Central memory CD4-positive, alpha-beta T cell (primary cell): Measurements from ENCODE around the gene SORBS1.

Experiments used
- DNase-seq: peaks from one replicate; pipeline ENCODE4 v3.0.0; 2022
- total RNA-seq, 3 experiments: gene quantifications; one replicate each; lab custom pipeline; 2026; lab: John Stamatoyannopoulos, UW

The SORBS1 gene
- 0.95 to 1.5 (median 1.4) reads per million in 3 experiments for total RNA-seq

DNA sequence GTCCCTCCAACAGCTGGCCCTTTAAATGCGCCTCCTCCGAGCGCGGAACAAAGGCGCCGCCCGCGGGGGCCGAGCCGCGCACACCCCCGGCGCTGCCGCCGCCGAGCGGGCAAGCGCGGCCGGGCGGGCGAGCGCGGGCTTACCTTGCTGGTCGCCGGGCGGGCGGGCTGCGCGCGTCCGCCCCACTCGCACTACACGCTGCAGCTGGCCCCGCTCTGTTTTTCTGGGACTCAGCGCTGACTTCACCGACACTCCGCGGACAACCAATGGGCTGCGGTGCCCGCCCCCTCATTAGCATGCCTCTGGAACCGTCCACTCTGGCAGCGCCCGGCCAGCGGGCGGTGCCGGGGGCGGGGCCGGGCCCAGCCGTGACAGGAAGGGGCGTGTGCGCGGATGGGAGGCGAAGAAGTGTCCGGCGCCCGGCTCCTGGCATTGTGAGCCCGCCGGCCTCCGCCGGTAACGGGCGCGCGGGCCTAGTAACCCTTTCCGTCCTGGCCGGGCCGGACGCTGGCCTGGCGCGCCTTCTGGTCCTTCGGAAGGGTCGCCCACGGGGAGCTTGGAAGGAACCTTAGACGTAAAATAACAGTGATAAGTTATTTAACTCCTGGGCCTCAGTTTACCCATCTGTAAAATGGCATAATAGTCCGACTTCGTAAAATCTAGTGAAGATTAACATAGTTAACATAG, at the start of gene SORBS1:
SORBS1 (minus strand) TSS at position 195 of the 687 bp plus-strand sequence. CDS start 120,236 bp downstream, outside the sequence.
- DNase-seq, result peak; percentile 87

DNA sequence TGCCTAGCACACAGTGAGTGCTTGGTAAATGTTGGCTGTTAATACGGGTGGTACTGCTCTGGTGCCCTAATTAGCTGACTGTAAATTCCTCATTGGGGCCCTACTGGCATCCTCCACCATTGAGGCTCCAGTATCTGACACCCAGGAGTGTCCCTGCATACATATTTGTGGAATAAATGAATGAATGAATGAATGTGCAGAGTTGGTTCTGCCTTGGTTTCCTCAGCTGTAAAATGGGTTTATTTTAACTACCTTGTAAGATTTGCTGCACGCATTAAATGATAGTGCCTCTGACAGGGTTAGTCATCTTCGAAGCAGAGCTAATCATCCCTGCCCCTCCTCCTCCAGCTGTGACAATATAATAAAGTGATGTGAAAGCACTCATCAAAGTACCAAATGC, 49.6 kb upstream of the SORBS1 start:
- DNase-seq, result no peak

DNA sequence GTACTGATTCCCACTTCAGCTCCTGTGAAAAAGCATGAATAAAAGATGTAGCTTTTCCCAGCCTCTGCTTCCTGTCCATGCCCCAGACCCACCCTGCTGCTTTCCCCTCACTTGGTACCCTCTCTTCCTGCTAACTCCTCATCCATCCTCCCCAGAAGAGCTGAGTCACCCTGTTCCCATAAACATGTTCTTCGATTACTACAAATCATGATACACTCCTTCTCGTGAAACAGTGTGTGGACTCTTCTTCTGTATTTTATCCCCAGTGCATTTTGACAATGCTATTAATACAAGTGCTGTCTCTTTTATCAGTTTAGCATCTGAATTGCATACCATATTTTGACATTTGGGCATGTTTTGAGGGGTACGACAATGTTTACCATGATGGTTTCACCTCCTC, 45.8 kb upstream of the SORBS1 start:
- no peak for DNase-seq

DNA sequence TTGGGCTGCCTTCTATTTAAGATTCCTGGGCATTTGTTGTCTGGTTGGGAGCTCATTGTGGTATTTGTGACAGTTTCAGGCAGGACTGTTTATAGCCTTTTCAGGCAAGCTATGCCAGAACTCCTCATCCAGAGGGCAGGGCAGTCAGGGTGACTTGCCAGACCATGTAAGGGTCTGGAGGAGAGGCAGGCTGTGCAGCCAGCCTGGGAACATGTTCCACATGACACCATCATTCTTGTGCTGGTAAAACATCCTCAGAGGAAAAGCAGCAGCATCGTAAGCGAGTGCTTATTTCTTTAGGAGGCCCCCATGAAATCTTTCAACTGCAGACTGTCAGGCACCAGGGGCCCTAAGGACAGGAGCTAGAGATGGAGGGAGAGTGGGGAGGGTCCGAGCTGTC, 44.0 kb upstream of the SORBS1 start:
- DNase-seq, result no peak

DNA sequence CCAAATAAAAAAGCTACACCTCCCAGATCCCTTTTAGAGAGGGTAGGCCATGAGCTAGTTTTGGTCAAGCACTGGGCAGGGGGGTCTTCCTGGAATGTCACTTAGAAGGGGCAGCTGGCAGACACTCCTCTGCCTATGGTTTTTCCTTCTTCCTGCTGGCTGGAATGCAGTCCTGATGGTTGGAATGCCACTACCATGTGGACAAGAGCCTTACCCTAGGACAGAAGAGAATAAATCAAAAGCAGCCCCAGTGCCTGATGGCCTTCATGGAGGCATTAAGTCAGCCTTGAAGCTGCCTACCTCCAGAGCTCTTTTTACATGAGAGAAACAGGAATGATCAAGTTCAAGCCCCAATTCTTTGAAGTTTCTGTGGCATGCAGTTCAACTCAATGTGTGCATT, 43.5 kb upstream of the SORBS1 start:
- DNase-seq, result no peak

DNA sequence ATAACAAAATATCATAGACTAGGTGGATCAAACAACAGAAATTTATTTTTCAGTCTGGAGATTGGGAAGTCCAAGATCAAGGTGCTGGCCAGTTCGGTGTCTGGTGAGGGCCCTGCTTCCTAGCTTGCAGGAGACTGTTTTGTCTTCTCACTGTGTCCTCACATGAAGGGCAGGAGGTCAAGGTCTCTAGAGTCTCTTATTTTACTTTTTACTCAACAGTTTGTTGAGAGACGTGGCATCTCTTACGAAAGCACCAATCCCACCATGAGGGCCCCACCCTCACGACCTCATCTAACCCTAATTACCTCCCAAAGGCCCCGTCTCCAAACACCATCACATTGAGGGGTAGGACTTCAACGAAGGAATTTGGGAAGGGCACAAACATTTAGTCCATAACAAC, 41.2 kb upstream of the SORBS1 start:
- DNase-seq, result no peak

DNA sequence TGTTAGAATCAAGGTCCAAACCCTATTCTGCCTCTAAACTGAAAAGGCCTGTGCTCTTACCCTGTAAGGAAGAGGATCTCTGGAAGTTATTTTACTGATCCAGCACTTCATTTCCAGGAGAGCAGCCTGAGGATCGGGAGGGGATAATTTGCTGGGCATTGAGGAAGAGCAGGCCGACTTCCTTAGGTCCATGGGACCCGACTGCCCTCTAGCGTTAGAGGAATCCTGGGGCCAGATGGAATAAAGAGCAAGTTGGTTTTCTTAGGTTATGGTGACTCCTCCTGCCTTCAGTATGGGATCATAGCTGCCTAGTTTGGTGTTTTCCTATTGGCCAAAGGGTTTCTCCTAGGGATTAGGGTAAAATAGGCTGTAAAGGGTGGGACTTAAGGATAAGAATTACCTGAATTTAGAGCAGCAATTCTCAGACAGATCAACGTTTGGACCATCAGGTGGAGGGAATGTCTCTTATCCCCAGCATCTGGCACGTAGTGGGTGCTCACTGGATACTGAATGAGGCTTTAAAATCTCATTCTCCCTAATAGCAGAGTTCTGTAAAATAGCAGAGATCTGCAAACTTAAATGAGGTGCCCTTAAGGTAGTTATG, 40.0 kb upstream of the SORBS1 start:
- DNase-seq, result peak; percentile 21

DNA sequence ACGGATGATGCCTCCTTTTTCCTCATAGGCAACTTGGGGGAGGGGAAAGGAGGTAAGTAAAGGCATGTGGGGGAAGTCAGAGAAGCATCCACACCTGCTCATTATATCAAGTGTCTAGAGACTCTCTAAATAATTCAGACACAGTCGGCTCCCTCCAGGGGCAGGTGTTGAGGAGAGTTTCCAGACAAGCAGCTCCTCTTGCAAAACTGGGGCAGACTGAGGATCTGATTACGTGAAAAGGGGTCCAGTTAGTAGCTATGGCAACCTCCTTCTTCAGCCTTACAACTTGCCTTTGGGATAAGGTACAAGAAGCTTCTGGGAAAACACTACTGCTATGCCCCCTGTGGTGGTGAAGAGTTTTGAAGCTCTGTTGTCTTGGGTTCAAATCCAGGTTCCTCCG, 39.0 kb upstream of the SORBS1 start:
- DNase-seq, result no peak

DNA sequence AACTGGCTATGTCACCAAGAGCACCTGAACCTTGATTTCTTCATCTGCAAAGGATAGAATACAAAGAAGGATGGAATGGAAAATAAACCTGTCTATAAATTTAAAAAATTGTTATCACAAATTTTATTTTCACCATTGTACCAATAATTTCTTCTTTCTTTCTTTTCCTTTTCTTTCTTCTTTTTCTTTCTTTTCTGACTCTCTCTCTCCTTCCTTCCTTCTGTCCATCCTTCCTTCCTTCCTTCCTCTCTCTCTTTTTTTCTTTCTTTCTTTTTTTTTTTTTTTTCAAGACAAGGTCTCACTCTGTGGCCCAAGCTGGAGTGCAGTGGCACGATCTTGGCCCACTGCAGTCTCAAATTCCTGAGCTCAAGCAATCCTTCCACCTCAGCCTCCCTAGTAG, 36.6 kb upstream of the SORBS1 start:
- no peak for DNase-seq

DNA sequence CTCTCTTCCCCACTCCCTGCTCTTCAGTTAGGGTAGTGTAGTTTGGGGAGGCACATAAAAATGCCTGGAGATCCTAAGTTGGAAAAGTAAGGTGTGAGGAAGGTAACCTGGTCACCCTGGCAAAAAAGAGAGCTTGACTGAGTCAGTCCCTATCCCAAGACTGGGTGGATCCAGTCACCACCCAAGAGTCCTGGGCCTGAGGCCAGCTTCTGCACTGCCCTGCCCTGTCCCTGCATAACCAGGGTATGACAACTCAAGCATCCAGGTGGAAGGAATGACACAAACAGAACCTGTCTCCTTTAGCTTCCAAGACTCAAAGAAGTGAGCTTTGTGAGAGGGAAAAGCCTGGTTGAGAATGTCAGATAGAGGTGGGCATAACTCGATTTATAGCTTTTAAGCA, 26.9 kb upstream of the SORBS1 start:
- no peak for DNase-seq

DNA sequence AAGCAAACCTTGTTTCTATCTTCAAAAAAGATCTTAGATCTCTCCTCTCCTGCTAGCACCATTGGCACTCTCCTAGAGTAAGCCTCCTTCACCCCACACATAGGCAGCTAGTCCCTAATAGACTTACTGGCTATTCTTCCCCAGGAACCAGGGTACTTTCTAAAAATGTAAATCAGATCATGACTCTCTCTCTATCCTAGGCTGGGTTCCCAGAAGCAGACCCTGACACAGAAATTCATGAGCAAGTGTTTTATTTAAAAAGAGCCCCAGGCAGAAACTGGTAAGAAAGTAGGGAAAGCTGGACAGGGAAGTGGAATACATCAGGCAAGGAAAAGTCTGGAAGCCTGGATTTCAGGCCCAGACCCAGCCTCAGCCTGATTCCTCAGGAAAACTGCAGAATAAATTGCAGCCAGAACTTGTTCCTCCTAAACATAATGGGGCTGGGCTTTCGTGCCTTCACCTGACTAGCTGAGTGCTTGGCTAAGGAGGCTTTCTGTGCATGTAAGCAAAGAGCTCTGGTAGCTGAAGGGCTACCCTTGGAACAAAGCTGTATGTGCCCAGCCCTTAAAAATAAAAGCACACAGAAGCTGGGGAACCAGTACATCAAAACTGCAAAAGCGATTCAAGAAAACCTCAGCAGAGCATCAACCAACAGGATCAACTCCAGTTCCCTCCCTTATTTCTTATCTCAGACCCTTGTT, 18.8 kb upstream of the SORBS1 start:
- no peak for DNase-seq

DNA sequence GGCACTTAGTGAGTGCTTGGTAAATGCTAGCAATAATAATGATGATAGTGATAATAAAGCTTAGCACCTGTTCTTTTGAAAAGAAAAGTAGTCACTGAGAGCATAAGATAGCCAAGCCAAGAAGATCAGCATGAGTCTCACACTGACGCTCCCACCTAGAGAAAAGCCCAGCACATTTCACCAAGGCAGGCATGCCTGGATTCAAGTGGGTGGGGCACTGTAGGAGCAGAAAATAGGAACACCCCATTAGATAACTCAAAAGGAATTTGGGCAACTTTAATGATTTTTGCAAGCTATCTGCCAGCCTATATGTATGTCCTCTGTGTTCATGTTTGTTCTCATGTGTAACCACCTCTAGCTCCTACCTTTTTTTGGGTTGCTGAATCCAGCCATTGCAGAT, 18.1 kb upstream of the SORBS1 start:
- no peak for DNase-seq

DNA sequence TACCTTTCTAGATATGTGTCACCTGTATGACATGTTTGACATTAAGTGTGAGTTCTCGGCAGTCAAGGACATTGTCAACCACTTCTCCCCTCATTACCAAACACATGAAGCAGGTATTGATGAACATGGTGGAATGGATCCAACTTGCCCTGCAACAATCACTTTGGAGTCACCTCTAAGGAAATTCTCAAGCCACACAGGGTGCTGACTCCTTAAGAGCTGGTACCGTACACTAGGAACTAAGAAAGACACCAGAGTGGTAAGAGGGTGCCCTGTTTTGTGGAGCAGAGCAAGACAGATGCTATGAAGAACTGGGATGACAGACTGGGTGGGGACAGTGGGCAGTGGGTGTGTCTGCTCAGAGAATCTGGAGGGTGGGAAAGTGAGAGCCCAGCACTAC, 17.4 kb upstream of the SORBS1 start:
- DNase-seq, result no peak

DNA sequence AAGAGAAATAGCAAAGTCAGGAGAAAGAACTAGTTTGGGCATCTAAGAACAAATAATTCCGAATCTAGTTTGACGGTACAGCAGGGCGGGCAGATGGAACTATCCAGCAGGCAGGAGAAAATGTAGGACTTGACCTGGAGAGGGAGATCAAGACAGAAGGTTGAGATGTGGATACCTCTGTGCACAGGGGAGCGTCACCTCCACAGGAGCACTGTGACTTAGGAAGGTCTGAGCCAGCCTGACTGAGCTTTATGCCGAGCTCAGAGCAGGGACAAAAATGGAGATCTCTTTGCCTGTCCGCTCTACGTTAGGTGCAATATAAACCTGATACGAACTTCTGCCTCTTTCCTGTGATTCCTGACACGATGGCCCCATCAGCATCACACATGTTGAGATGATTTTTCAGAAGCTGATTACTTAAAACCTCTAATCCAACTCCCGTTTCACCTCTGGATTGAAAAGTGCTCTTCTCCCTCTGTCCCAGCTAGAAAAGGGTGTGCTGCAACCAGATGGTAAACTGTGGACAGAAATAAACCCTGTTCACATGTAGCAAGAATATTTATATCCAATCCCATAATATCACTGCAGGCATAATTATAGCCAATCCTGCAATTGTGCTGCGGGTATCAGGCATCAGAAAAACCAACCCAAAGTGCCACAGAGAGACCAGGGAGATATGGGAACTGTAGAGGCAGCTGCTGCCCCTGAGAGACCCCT, 13.6 kb upstream of the SORBS1 start:
- no peak for DNase-seq

DNA sequence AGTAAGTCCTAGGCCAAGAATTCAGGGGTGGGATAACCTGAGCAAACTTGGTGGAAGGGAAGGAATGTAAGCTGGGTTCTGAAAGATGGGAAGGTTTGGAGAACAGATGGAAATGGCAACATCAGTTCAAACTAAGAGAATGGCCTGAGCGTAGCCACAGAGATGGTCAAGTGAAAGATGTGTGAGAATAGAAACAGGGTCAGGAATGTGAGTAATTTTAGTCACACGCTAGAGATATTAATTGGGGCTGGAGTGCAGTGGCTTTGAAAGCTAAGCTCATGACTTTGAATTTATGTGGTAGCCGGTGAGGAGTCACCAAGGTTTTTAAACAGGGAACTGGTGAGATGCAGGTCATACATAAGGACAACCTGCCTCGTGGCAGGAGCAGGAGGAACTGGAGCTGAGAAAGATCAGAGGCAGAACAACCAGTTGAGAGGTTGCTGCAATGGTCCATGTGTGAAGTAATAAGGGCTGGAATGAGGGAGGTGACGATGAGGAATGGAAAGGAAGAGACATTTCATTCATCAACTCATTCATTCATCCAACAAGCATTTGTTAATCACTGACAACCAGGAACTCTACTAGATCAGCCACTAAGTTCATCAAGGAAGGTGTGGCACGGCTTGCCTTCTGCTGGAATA, 12.9 kb upstream of the SORBS1 start:
- DNase-seq, result no peak

DNA sequence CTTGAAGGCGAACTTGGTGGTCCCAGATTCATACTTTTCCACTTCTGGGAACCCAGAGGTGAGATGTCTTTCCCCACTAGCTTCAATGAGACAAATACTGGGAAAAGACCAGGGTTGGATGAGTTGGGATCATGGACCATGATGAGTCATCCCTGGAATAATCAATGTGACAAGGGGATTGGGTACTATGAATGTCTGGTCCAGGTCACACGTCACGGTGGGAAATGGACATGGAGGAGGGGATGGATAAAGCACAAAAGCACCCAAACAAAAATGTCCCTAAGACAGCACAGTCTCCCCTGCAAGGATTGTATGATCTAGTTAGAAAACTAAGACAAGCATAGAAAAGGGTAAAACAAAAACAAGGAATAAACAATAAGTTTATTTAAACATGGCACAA, 12.4 kb upstream of the SORBS1 start:
- no peak for DNase-seq

DNA sequence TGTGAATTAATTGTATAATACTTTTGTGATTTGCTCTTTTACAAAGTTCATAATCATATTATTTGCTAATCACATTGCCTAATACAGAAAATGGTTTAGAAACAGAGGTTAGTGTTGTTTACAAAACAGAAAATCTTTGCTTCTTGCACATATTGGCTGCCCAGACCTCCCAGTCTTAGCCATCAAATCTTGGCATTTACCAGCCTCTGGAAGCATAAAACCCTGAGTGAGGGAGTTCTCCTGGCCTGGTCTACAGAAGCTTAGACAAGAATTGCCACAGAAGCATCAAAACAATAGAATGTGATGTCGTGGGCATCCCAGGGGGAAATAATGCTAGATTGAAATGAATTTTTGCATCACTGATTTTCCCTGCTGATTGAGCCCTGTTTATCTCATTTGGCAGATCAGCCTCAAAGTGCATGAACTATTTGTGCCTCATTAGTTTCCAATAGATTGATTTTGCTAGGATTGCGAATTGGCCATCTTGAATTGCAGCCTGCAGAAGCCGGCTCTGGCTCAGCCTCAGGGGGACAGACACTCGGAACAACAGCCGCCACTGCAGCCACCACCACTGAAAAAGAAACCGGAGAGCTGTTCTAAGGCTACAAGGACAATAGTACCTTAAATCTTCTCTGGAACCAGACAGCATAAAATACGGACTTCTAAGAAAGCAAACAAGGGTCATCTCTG, 11.1 kb upstream of the SORBS1 start:
- DNase-seq, result no peak

DNA sequence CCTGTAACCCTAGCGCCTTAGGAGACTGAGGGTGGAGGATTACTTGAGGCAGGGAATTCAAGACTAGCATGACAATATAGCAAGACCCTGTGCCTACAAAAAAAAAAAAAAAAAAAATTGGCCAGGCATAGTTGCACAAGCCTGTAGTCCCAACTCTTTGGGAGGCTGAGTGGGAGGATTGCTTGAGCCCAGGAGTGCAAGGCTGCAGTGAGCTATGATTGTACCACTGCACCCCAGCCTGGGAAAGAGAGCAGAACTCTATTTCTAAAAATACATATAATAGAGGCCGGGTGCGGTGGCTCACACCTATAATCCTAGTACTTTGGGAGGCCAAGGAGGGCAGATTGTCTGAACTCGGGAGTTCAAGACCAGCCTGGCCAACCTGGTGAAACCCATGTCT, 10.2 kb upstream of the SORBS1 start:
- no peak for DNase-seq

DNA sequence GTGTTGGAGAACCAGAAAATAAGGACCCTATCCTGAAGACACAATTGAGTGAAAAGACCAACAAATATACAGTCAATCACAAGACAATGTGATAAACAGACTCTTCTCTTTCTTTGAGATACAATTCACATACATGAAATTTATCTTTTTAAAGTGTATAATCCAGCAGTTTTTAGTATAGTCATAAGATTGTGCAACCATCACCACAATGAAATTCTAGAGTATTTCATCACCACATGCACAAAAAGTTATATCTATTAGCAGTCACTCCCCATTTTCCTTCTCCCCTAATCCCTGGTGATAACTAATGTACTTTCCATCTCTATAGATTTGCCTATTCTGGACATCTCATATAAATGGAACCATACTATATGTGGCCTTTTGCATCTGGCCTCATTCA, 8.2 kb upstream of the SORBS1 start:
- DNase-seq, result no peak

DNA sequence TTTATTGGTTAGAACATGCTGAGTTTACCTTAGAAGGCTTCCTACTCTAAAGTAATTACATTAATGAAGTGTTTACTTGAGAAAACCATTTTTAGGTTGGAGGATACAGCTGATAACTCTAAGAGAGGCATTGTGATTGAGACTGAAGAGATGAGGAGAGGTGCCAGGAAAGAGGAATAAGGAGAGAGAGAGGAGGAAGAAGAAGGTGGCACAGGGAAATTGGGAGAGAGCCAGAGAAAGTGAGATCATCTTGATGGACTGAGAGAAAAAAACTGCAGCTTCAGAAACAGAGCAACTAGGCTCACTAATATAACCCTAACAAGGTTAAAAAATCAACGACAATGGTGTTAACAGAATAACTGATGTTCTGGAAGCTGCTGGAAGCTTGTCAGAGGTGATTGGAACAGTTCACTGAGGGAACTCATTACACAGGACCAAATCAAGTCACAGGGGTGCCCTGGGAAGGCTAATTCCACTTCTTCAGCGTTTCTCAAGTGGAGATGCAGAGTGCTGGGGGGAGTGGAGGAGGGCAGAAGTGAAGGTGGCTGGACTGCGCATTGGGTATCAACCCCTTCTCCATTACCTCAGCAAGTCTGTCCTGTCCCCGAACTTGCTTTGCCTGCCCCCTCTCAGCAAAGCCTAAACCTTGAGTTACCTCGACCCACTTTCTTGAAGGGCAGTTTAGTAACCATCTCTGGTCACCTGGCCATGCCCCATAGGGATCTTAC, 6.9 kb upstream of the SORBS1 start:
- DNase-seq, result no peak

DNA sequence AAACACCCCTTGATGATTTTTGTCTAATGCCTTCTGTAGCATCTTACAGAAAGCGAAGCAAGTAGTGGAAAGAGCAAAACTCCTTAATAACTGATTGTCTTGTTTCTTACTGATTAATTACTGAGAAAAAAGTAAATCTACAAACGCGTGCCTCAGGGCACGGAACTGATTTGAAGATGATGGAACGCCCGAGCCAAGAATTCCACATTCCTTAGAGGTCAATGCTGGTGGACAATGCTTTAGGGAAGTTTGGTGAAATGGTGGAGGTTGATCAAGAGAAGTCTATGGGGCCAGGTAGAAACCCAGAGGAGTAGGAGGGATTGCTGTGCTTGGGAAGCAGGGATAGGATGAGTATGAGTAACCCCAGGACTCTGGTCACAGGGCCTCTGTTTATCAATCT, 5.0 kb upstream of the SORBS1 start:
- no peak for DNase-seq

DNA sequence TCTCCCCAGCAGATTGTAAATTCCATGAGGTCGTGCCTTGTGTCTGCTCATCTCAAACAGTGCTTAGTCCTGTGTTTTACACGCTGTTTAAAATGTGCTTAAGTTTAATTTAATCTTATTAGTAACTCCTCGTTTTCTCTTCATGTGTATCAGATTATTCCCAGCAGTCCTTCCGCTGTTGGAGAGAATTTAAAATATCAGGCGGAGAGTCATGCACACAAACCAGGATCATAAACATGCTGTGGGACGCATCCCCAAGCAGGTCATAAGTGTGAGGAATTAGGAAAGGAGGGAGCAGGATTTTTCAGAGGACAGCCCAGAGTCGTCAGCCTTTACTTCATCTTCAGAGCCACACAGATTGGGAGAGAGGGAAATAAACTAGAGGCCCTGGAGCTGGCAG, 4.2 kb upstream of the SORBS1 start:
- no peak for DNase-seq
